T-helper 22 cell (primary cell): ENCODE data around the gene ELP1.
A peak's percentile ranks its signal among the peaks of the same experiment; 100 is the strongest.
"Not testable (repeated sequence)": the region's sequence is repeated elsewhere in the genome, so short reads cannot be mapped to it uniquely, and the experiment has no call there.

Experiments
- DNase-seq: peaks from one replicate; pipeline ENCODE4 v3.0.0-alpha.2; 2020; ENCODE audit warnings: low read depth

ELP1 gene

GRCh38 chr9:108933718-108934322 lies at the start of gene ELP1:
Gene ELP1, minus strand, starts transcription at chr9:108934124. Its CDS starts 2,978 bp downstream, at chr9:108931146.
- DNase-seq: peak; percentile 89

DNA sequence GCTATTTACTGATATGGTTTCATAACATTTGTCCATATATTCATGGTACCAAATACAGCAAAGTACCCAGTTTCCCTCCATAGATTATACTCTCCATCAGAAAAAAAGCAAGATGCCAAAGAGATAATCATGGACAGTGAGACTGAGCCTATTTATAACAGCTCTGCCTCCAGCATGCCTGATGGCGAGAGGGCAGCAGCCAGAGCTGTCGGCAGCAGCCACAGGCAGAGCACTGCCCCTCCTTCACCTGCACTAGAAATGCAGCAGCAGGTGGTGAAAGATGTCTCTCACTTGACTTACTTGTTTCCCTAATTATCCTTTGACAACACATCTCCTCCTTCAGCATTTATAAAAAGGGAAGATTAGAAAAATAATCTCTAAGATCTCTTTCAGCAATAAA lies 47.0 kb upstream of the ELP1 start:
- no peak for DNase-seq

GRCh38 chr9:108978205-108978604 lies 44.3 kb upstream of the ELP1 start:
- no peak for DNase-seq

- no peak for DNase-seq
These were observed 40.0 kb upstream of the ELP1 start for GRCh38 chr9:108973895-108974294.

DNA sequence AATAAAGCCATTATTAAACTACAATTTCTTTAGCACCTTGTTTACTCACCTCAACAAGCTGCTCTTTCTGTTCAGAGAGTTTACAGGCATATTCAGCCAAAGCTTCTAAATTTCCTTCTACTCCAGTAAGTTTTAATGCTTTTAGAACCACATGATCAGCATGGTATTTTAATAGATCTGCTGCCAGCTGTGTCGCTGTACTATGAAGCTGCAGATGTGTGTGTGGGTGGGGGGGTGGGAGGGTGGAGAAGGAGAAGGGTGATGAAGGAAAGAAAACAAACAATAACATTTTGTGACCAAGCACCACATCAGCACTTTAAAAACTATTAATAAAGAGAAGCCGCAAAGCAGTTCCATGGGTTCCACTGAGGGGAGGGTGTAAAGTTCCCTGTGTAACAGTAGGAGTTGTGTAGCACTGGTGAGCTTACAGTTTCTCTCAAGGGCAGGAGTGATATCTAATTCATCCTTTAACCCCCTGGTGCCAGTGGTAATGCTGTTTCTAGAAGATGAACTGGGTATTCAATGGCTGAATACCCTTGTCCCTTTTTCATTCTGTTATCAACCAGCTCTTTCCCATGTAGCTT lies 38.8 kb upstream of the ELP1 start:
- no peak for DNase-seq

- DNase-seq: no peak
These were observed 38.3 kb upstream of the ELP1 start for GRCh38 chr9:108972186-108972585.

- DNase-seq: not testable (repeated sequence)
These were observed 37.5 kb upstream of the ELP1 start for GRCh38 chr9:108971392-108971791.

- no peak for DNase-seq
These were observed 34.0 kb upstream of the ELP1 start for GRCh38 chr9:108967916-108968315.

GRCh38 chr9:108963459-108964143 lies 29.7 kb upstream of the ELP1 start:
- no peak for DNase-seq

DNA sequence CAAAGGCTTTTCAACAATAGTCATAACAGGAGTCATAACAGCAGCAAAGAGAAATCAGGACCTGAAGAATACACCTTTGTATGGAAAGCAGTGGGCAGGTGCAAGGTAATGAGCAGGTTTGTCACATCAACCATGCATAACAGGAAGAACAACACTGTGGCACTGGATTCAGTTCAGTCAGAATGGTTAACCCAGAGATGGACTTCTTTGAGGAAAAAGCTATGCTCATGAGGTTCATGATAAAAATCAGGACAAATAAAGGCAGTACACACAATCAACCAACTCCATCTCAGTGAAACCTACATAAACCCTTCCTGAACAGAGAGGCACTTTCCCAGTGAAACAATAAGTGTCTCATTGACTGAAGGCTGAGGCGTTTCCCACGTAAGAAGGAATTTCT lies 27.2 kb upstream of the ELP1 start:
- no peak for DNase-seq

DNA sequence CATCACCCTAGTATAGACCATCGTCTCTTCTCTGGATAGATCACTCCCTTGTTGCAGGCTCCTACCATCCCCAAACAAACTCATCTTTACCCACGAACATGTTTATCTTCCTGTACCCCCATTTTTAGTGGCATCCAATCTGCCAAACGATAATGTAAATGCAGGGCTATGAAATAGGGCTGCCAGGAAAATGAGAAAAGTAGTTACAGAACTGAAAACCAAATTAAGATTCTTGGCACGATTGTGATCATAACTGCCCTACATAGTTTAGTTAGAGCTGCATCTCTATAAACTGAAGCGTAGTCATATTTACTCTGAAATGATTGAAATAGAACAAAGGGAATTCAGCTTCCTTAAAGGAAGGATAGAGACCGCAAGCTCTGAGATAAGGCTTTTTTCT lies 26.4 kb upstream of the ELP1 start:
- no peak for DNase-seq

DNA sequence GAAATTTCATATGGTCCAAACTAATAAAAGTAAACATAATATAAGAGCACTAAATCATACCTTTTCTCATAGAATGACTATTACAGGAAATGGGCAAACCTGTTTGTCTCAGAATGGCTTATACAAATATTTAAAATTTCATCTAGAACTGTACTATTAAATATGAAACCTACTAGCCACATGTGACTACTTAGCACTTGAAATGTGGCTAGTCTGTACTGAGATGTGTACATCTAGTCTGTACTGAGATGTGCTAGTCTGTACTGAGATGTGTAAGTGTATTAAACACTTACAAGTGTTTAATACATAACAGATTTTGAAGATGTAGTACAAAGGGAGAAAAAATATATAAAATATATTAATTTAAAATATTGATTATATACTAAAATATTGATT lies 22.7 kb upstream of the ELP1 start:
- DNase-seq: no peak

- no peak for DNase-seq
These were observed 22.2 kb upstream of the ELP1 start for GRCh38 chr9:108956022-108956630.

DNA sequence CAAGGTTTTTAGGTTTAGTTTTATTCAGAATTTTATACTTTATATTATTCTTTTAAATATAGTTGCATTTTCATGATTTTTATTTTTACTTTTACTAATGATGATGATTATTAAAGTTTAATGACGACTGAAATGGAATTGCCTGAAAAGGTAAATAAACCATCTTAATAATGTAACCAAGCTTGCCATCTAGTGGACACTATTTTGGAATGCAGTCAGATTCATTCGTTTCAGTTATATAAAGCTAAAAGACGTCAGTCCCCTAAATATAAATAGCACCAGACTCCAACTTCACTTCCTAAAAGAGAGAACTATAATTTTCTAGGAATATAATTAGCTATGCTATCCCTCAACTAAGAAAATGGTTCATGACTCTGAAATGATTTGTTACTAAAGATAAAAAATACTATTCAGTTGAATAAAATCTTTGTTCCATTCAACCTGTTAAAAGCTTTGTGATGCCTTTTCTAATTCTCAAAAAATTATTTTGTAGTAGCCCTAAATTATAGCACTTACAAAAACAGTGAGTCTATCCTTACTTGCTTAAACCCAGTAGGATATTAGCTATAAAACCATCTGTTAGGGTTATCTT lies 20.2 kb upstream of the ELP1 start:
- DNase-seq: no peak

DNA sequence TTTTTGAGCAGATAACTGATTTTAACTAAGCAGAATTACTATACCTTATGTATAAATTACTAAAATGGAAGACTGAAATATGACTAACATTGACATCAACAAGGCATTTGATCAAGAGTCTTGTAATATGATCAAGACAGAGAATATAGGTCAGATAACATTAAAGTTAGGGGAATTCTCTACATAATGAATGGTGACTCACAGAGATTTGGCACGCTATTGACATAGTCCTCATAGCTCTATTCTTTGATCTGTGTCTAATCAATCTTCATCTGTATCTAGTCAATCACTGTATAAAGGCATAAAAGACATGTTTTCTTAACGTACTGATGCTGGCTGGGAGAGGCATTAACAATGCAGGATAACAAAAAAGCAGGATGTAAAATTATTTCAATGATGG lies 17.7 kb upstream of the ELP1 start:
- DNase-seq: no peak

DNA sequence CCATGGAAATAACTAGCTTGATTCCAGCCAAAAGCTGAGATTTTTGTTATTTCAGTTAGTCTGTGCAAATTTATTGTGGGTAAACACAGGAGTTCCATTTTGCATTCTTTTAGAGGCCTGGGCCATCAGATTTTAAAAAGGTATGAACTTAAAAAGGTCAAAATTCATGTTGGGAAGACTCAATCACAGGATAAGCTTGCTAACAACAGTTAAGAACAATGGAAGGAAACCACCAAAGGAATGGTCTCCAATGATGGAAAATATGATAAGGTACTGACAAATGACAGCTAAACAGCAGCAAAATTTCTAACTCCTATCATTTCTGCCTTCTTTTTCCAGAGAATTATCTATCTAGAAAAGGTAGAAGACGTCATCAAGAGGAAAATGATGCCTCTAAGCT lies 16.2 kb upstream of the ELP1 start:
- DNase-seq: no peak

- no peak for DNase-seq
These were observed 6.1 kb upstream of the ELP1 start for GRCh38 chr9:108939975-108940374.

DNA sequence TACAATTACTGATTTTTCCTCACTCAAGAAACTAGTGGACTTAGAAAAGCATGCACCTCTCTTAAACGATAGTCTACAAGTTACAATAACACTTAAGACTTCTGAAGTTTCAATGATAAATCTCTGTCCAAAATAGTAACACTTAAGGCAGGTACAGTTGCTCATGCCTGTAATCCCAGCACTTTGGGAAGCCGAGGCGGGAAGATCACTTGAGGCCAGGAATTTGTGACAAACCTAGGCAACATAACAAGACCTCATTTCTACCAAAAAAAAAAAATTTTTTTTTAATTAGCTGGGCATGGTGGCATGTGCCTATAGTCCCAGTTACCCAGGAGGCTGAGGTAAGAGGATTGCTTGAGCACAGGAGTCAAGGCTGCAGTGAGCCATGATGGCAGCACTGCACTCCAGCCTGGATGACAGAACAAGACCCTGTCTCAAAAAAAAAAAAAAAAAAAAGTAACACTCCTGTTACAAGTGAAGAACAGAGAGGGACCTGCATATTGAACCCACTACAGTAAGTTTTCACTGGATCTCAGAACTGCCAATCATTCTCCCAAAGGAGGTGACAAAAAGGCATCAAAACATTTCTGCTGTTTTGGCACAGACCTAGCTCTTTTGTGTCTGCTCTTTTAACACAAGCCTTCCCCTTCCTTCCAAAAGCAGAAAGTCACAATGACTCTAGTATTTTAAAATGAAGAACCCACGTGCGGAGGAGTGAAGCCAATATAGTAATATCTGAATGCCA lies 3.8 kb upstream of the ELP1 start:
- no peak for DNase-seq

DNA sequence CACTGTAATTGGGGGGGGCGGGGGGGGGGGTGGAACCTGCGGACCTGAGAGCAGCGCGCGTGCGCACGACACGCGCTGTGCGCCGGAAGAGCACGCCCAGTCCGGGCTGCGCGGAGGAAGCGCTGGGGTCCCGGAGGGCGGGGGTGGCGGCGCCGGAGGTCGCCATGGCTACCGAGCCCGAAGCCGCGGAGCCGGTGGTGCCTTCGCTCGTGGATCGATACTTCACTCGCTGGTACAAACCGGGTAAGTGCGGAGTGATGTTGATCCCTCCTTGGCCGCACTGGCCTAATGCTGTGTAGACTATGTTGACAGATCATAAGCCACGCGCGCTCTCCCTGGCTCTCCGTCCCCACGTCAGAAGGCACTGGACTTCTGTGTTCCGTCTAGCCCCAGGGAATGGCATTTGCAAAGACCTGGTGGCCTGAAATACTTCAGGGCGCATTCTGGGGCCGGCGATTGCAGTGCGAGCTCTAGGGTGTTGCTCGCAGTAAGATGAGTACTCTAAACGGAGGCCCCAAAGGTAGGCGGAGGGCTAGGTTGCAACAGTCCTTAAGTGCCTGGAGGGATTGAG lies 484 bp upstream of the ELP1 start, which contains the start of gene ABITRAM:
Gene ABITRAM (plus strand): TSS at position 78 of the 571 bp plus-strand sequence. CDS start 87 bp downstream, at position 165.
- peak; percentile 74 for DNase-seq

GRCh38 chr9:108933231-108933717 lies 650 bp downstream of the ELP1 start:
- DNase-seq: no peak

- DNase-seq: no peak
These were observed 5.5 kb downstream of the ELP1 start for GRCh38 chr9:108928386-108928785.
